ENCODE data around the gene RDH13.

- TF ChIP-seq, protein P1, sequence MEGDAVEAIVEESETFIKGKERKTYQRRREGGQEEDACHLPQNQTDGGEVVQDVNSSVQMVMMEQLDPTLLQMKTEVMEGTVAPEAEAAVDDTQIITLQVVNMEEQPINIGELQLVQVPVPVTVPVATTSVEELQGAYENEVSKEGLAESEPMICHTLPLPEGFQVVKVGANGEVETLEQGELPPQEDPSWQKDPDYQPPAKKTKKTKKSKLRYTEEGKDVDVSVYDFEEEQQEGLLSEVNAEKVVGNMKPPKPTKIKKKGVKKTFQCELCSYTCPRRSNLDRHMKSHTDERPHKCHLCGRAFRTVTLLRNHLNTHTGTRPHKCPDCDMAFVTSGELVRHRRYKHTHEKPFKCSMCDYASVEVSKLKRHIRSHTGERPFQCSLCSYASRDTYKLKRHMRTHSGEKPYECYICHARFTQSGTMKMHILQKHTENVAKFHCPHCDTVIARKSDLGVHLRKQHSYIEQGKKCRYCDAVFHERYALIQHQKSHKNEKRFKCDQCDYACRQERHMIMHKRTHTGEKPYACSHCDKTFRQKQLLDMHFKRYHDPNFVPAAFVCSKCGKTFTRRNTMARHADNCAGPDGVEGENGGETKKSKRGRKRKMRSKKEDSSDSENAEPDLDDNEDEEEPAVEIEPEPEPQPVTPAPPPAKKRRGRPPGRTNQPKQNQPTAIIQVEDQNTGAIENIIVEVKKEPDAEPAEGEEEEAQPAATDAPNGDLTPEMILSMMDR (conservative IDR thresholded peaks at IDR 0.05 in 1 of 2, IDR thresholded peaks at IDR 0.05 in 1 of 2; ENCODE audit: low read depth in 1 of 2, low read length in 2 of 2): no peak
- no peak for TF ChIP-seq EZH2 (IDR thresholded peaks at IDR 0.05; ENCODE audit: low read length, missing control alignments)
Measured at GRCh38 chr19:55024111-55024510, 38.8 kb downstream of the RDH13 start.

All from fibroblast of lung (primary cell).